ENCODE measurements around the gene ARHGEF3.

GRCh38 chr3:56758539-56758981, 43.2 kb downstream of the ARHGEF3 start:
- TF ChIP-seq, protein P1, sequence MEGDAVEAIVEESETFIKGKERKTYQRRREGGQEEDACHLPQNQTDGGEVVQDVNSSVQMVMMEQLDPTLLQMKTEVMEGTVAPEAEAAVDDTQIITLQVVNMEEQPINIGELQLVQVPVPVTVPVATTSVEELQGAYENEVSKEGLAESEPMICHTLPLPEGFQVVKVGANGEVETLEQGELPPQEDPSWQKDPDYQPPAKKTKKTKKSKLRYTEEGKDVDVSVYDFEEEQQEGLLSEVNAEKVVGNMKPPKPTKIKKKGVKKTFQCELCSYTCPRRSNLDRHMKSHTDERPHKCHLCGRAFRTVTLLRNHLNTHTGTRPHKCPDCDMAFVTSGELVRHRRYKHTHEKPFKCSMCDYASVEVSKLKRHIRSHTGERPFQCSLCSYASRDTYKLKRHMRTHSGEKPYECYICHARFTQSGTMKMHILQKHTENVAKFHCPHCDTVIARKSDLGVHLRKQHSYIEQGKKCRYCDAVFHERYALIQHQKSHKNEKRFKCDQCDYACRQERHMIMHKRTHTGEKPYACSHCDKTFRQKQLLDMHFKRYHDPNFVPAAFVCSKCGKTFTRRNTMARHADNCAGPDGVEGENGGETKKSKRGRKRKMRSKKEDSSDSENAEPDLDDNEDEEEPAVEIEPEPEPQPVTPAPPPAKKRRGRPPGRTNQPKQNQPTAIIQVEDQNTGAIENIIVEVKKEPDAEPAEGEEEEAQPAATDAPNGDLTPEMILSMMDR (conservative IDR thresholded peaks at IDR 0.05; ENCODE audit: low read depth, low read length) = no peak
- no peak for TF ChIP-seq EZH2 (IDR thresholded peaks at IDR 0.05; ENCODE audit: borderline replicate concordance, low read depth, low read length, poor library complexity, severe bottlenecking)

Data from A673 (cell line).